ENCODE data around the gene SLC35F4.

GRCh38 chr14:57755018-57755521 is 110.8 kb downstream of the SLC35F4 start:
- TF ChIP-seq, protein P1, sequence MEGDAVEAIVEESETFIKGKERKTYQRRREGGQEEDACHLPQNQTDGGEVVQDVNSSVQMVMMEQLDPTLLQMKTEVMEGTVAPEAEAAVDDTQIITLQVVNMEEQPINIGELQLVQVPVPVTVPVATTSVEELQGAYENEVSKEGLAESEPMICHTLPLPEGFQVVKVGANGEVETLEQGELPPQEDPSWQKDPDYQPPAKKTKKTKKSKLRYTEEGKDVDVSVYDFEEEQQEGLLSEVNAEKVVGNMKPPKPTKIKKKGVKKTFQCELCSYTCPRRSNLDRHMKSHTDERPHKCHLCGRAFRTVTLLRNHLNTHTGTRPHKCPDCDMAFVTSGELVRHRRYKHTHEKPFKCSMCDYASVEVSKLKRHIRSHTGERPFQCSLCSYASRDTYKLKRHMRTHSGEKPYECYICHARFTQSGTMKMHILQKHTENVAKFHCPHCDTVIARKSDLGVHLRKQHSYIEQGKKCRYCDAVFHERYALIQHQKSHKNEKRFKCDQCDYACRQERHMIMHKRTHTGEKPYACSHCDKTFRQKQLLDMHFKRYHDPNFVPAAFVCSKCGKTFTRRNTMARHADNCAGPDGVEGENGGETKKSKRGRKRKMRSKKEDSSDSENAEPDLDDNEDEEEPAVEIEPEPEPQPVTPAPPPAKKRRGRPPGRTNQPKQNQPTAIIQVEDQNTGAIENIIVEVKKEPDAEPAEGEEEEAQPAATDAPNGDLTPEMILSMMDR (IDR thresholded peaks at IDR 0.05; ENCODE audit: insufficient read depth, low read length), result no peak
- no peak for TF ChIP-seq POLR2AphosphoS5 (IDR thresholded peaks at IDR 0.05; ENCODE audit: low read depth)
